Liver (tissue), 3 donors: ENCODE results near the gene ESD.

Experiments
- CTCF ChIP-seq: fragments of 150-350 bp; IDR thresholded peaks from 2 replicates; pipeline ENCODE4 v1.5.1; 2017; ENCODE audit warnings: improper control_type of control experiment, low read depth, low read length; ENCODE audit not compliant: missing input control
- JUND ChIP-seq, 2 donors: IDR thresholded peaks; 2 replicates each; pipeline ENCODE4 v1.6.1; 2016; ENCODE audit warnings: antibody characterized with exemption in 2 of 2
- RAD21 ChIP-seq, 2 donors: IDR thresholded peaks; 2 replicates each; pipeline ENCODE4 v1.6.1; 2016; ENCODE audit warnings: antibody characterized with exemption in 2 of 2, mild to moderate bottlenecking in 2 of 2
- donor health status: healthy.
- donor health status: healthy.

- TF ChIP-seq CTCF, result no peak
- no peak for TF ChIP-seq RAD21 (IDR thresholded peaks at IDR 0.05)
- TF ChIP-seq JUND (IDR thresholded peaks at IDR 0.05), result no peak
These were observed 13.5 kb upstream of the ESD start for GRCh38 chr13:46810440-46810839.
